Measurements from ENCODE around the gene NUPR2.
"Not testable (repeated sequence)": the region's sequence is repeated elsewhere in the genome, so short reads cannot be mapped to it uniquely, and the experiment has no call there.

Gene NUPR2

GRCh38 chr7:56092789-56093531 lies 23.3 kb downstream of the NUPR2 start, which contains the start of gene PHKG1:
Gene PHKG1 (minus strand): TSS chr7:56092952. CDS start chr7:56088941, 4,011 bp downstream.
- peaks cover 20 to 49% (median 32%) of the 10 kb centered on the region in 11 experiments for H3K36me3 ChIP-seq
- peaks cover 0 to 26% (median 8%) of the 10 kb centered on the region in 10 experiments; a peak in 13 of 20 replicates for H3K4me1 ChIP-seq
- peaks cover 0 to 19% (median 6%) of the 10 kb centered on the region in 11 experiments; a peak in 9 of 22 replicates for H4K20me1 ChIP-seq
- H3K9ac ChIP-seq = 0 out of 22 replicates have a peak within 1 kb of the TSS, but pooled peaks of 1 of the 11 experiments have one; percentile 17
- no peak within 1 kb of the TSS for H3K27ac ChIP-seq
- H3K9me3 ChIP-seq (replicated peaks in 1 of 11) = no peaks in the 10 kb centered on the region
- no peak within 1 kb of the TSS for H3K4me3 ChIP-seq
- peak within 1 kb of the TSS in 5 of 11 experiments; percentile 0 to 40 (median 24); a peak in 7 of 22 replicates for H3K4me2 ChIP-seq
- no peak for TF ChIP-seq Cebpa-rat (IDR thresholded peaks at IDR 0.05)
- H3K27me3 ChIP-seq = no peaks in the 10 kb centered on the region

- peak overlapping the region in 5 of 11 experiments; percentile 0 to 40 (median 24); a peak in 6 of 22 replicates for H3K4me2 ChIP-seq
- peaks cover 0 to 18% (median 2%) of the 10 kb centered on the region in 11 experiments; a peak in 6 of 22 replicates for H4K20me1 ChIP-seq
- H3K4me1 ChIP-seq = peaks cover 0 to 26% (median 7%) of the 10 kb centered on the region in 10 experiments; a peak in 10 of 20 replicates
- H3K36me3 ChIP-seq = peaks cover 20 to 49% (median 32%) of the 10 kb centered on the region in 11 experiments; a peak in 21 of 22 replicates
- H3K27ac ChIP-seq; H3K4me3 ChIP-seq; H3K9me3 ChIP-seq (replicated peaks in 1 of 11); H3K27me3 ChIP-seq: not testable (repeated sequence)
- 0 out of 22 replicates have a peak overlapping the region, but pooled peaks of 1 of the 11 experiments have one; percentile 17 for H3K9ac ChIP-seq
Observed at GRCh38 chr7:56092388-56092787, 23.8 kb downstream of the NUPR2 start.

GRCh38 chr7:56091591-56091990 lies 24.6 kb downstream of the NUPR2 start:
- Histone ChIP-seq H3K9me3 (replicated peaks in 1 of 11) (no peaks in the 10 kb centered on the region), H3K27ac (no peak overlapping the region), H3K27me3 (no peaks in the 10 kb centered on the region), H3K4me3 (no peak overlapping the region), H3K9ac (no peak overlapping the region), H4K20me1 (peaks cover 0 to 20% (median 0%) of the 10 kb centered on the region in 11 experiments; a peak in 5 of 22 replicates), H3K36me3 (peaks cover 18 to 49% (median 29%) of the 10 kb centered on the region in 11 experiments; a peak in 21 of 22 replicates), H3K4me1 (peaks cover 0 to 26% (median 7%) of the 10 kb centered on the region in 10 experiments; a peak in 10 of 20 replicates), H3K4me2 (no peak overlapping the region)
- no peak for TF ChIP-seq Cebpa-rat (IDR thresholded peaks at IDR 0.05)

GRCh38 chr7:56087445-56087844 lies 28.8 kb downstream of the NUPR2 start:
- Histone ChIP-seq H3K4me2 (no peak overlapping the region), H3K9ac (no peak overlapping the region), H3K4me1 (peaks cover 0 to 49% (median 28%) of the 10 kb centered on the region in 10 experiments; a peak in 15 of 20 replicates), H3K9me3 (replicated peaks in 1 of 11) (no peaks in the 10 kb centered on the region), H3K27ac (no peak overlapping the region), H3K27me3 (no peaks in the 10 kb centered on the region), H3K4me3 (no peak overlapping the region), H3K36me3 (peaks cover 15 to 64% (median 35%) of the 10 kb centered on the region in 11 experiments), H4K20me1 (peaks cover 0 to 12% (median 0%) of the 10 kb centered on the region in 11 experiments; a peak in 3 of 22 replicates)
- TF ChIP-seq Cebpa-rat (IDR thresholded peaks at IDR 0.05) = no peak

- no peaks in the 10 kb centered on the region for H3K27me3 ChIP-seq
- H3K4me2 ChIP-seq = no peak overlapping the region
- no peak overlapping the region for H3K27ac ChIP-seq
- H3K36me3 ChIP-seq = peaks cover 20 to 70% (median 40%) of the 10 kb centered on the region in 11 experiments
- no peaks in the 10 kb centered on the region for H3K9me3 ChIP-seq (replicated peaks in 1 of 11)
- no peak overlapping the region for H3K4me3 ChIP-seq
- no peak for TF ChIP-seq Cebpa-rat (IDR thresholded peaks at IDR 0.05)
- H3K9ac ChIP-seq = no peak overlapping the region
- peaks cover 0 to 54% (median 33%) of the 10 kb centered on the region in 10 experiments; a peak in 15 of 20 replicates for H3K4me1 ChIP-seq
- H4K20me1 ChIP-seq = peaks cover 0 to 13% (median 0%) of the 10 kb centered on the region in 11 experiments; a peak in 3 of 22 replicates
Observed at GRCh38 chr7:56086761-56087160, 29.5 kb downstream of the NUPR2 start.

GRCh38 chr7:56083150-56083785 lies 32.9 kb downstream of the NUPR2 start:
- H3K36me3 ChIP-seq = peaks cover 40 to 77% (median 54%) of the 10 kb centered on the region in 11 experiments
- TF ChIP-seq Cebpa-rat (IDR thresholded peaks at IDR 0.05) = no peak
- no peak overlapping the region for H3K4me3 ChIP-seq
- H3K4me2 ChIP-seq = peak overlapping the region in 8 of 11 experiments; percentile 30 to 86 (median 70); a peak in 16 of 22 replicates
- H4K20me1 ChIP-seq = peaks cover 0 to 28% (median 0%) of the 10 kb centered on the region in 11 experiments; a peak in 9 of 22 replicates
- no peaks in the 10 kb centered on the region for H3K9me3 ChIP-seq (replicated peaks in 1 of 11)
- H3K9ac ChIP-seq = peak overlapping the region in 3 of 11 experiments; percentile 9 to 52 (median 40); a peak in 3 of 22 replicates
- peaks cover 22 to 77% (median 63%) of the 10 kb centered on the region in 10 experiments for H3K4me1 ChIP-seq
- H3K27ac ChIP-seq = peak overlapping the region in 4 of 11 experiments; percentile 30 to 46 (median 40); a peak in 6 of 22 replicates
- H3K27me3 ChIP-seq = no peaks in the 10 kb centered on the region

GRCh38 chr7:56081626-56082340 lies 34.4 kb downstream of the NUPR2 start:
- H3K36me3 ChIP-seq = peaks cover 38 to 76% (median 54%) of the 10 kb centered on the region in 11 experiments

GRCh38 chr7:56080726-56081435 lies 35.3 kb downstream of the NUPR2 start:
- not testable (repeated sequence) for H3K9me3 ChIP-seq (replicated peaks in 1 of 11); H3K4me3 ChIP-seq; H3K9ac ChIP-seq; H3K27me3 ChIP-seq
- H3K36me3 ChIP-seq = peaks cover 43 to 76% (median 56%) of the 10 kb centered on the region in 11 experiments
- peak overlapping the region in 7 of 11 experiments; percentile 34 to 63 (median 47); a peak in 7 of 22 replicates for H3K27ac ChIP-seq
- H4K20me1 ChIP-seq = peaks cover 0 to 30% (median 0%) of the 10 kb centered on the region in 11 experiments; a peak in 9 of 22 replicates
- H3K4me1 ChIP-seq = peaks cover 22 to 84% (median 68%) of the 10 kb centered on the region in 10 experiments
- H3K4me2 ChIP-seq = peak overlapping the region in 9 of 11 experiments; percentile 58 to 91 (median 68); a peak in 14 of 22 replicates

More at GRCh38 chr7:56081626-56082340, 34.4 kb downstream of the NUPR2 start:
- peaks cover 22 to 85% (median 68%) of the 10 kb centered on the region in 10 experiments for H3K4me1 ChIP-seq
- no peaks in the 10 kb centered on the region for H3K27me3 ChIP-seq
- H3K27ac ChIP-seq = peak overlapping the region in 2 of 11 experiments; percentile 4 to 28; a peak in 2 of 22 replicates
- TF ChIP-seq Cebpa-rat (IDR thresholded peaks at IDR 0.05) = no peak
- no peak overlapping the region for H3K4me3 ChIP-seq
- H3K4me2 ChIP-seq = peak overlapping the region in 5 of 11 experiments; percentile 12 to 86 (median 75); a peak in 6 of 22 replicates
- no peak overlapping the region for H3K9ac ChIP-seq
- no peaks in the 10 kb centered on the region for H3K9me3 ChIP-seq (replicated peaks in 1 of 11)
- peaks cover 0 to 30% (median 0%) of the 10 kb centered on the region in 11 experiments; a peak in 9 of 22 replicates for H4K20me1 ChIP-seq

Measured in BLaER1 treated with 17β-estradiol and CSF1 and Interleukin-3, amounts not matched to agents 10 nM and 100 nM (cell line).